SK-N-SH (cell line): ENCODE results near the gene ITGA4. TPM values are rescaled to one million over a fixed set of nuclear protein-coding genes. Genes with fewer than 3 reads are reported as not detected.

Experiments
- CTCF ChIA-PET: fragments of 300-600, 350-600 bp; formaldehyde crosslinking; extraction: SDS; loops from one replicate; lab custom pipeline; 2021; lab: Yijun Ruan, JAX
- POLR2A ChIA-PET: fragments of 350-600 bp; sonication (Branson Sonifier 250); formaldehyde crosslinking; extraction: SDS; loops from one replicate; lab custom pipeline; 2020; ENCODE audit warnings: antibody characterized with exemption, inconsistent platforms; lab: Yijun Ruan, JAX
- DNase-seq: peaks from one replicate; pipeline ENCODE4 v3.0.0; 2012
- H2AFZ ChIP-seq: fragments of 200-600 bp; sonication (generic); 2 replicates; pipeline ENCODE4 v1.8.1; 2016; ENCODE audit warnings: antibody characterized with exemption, mild to moderate bottlenecking, low read depth
- H3F3A ChIP-seq: fragments of 200-600 bp; sonication (generic); replicated peaks from 2 replicates; pipeline ENCODE3; 2016; ENCODE audit warnings: antibody characterized with exemption, mild to moderate bottlenecking; ENCODE audit not compliant: insufficient read depth
- H3K27ac ChIP-seq, 2 experiments: fragments of 200-500 bp in 1 of 2; fragments of 200-600 bp in 1 of 2; sonication (Bioruptor generic) in 1 of 2; sonication (generic), shearing (Covaris generic) in 1 of 2; 2 replicates each; pipeline versions ENCODE4 v1.5.1 to v1.6.1; 2014 to 2016; ENCODE audit warnings: low read depth in 2 of 2, inconsistent platforms in 1 of 2, low read length in 1 of 2, mild to moderate bottlenecking in 1 of 2, mixed read lengths in 1 of 2
- H3K27me3 ChIP-seq: fragments of 200-600 bp; sonication (generic), shearing (Covaris generic); 2 replicates; pipeline ENCODE4 v1.6.1; 2016; ENCODE audit warnings: mixed run types; ENCODE audit not compliant: insufficient read depth
- H3K36me3 ChIP-seq, 2 experiments: fragments of 200-500 bp in 1 of 2; fragments of 200-600 bp in 1 of 2; sonication (Bioruptor generic) in 1 of 2; sonication (generic) in 1 of 2; replicated peaks in 1 of 2; 2 replicates each; pipeline versions ENCODE3 to v1.5.1; 2014 to 2016; ENCODE audit warnings: low read length in 1 of 2, mild to moderate bottlenecking in 1 of 2; ENCODE audit not compliant: insufficient read depth in 2 of 2, control insufficient read depth in 1 of 2
- H3K4me1 ChIP-seq, 2 experiments: fragments of 200-500 bp in 1 of 2; fragments of 200-600 bp in 1 of 2; sonication (Bioruptor generic) in 1 of 2; sonication (generic), shearing (Covaris generic) in 1 of 2; 2 replicates each; pipeline versions ENCODE4 v1.5.1 to v1.6.1; 2014 to 2016; ENCODE audit warnings: low read depth in 1 of 2, low read length in 1 of 2, mixed run types in 1 of 2; ENCODE audit not compliant: insufficient read depth in 2 of 2, control insufficient read depth in 1 of 2
- H3K4me2 ChIP-seq: fragments of 200-600 bp; sonication (generic), shearing (Covaris generic); 2 replicates; pipeline ENCODE4 v1.6.1; 2017; ENCODE audit warnings: mixed run types
- H3K4me3 ChIP-seq, 2 experiments: fragments of 200-500 bp in 1 of 2; fragments of 200-600 bp in 1 of 2; sonication (Bioruptor generic) in 1 of 2; sonication (generic), shearing (Covaris generic) in 1 of 2; 2 replicates each; pipeline versions ENCODE4 v1.5.1 to v1.8.1; 2014 to 2016; ENCODE audit warnings: low read depth in 2 of 2, inconsistent platforms in 1 of 2, low read length in 1 of 2, mild to moderate bottlenecking in 1 of 2, mixed read lengths in 1 of 2, moderate library complexity in 1 of 2
- H3K79me2 ChIP-seq: fragments of 200-600 bp; sonication (generic); 2 replicates; pipeline ENCODE4 v1.8.1; 2017; ENCODE audit warnings: mild to moderate bottlenecking; ENCODE audit not compliant: insufficient read depth
- H3K9ac ChIP-seq: fragments of 200-600 bp; sonication (generic); 2 replicates; pipeline ENCODE4 v1.6.1; 2017; ENCODE audit warnings: mixed run types
- H3K9me2 ChIP-seq: fragments of 200-600 bp; sonication (generic); 2 replicates; pipeline ENCODE4 v1.6.1; 2017; ENCODE audit warnings: mixed run types
- H3K9me3 ChIP-seq: fragments of 200-600 bp; sonication (generic); 2 replicates; pipeline ENCODE4 v1.6.1; 2017; ENCODE audit warnings: mixed run types, mild to moderate bottlenecking, moderate library complexity
- H4K20me1 ChIP-seq: fragments of 200-600 bp; sonication (generic); 2 replicates; pipeline ENCODE4 v1.6.1; 2017; ENCODE audit warnings: mild to moderate bottlenecking, mixed run types; ENCODE audit not compliant: insufficient read depth
- CHD2 ChIP-seq: fragments of 150-350 bp; IDR thresholded peaks from 2 replicates; pipeline ENCODE4 v1.6.1; 2018; ENCODE audit warnings: low read length; ENCODE audit not compliant: partially characterized antibody
- ELF1 ChIP-seq: IDR thresholded peaks from 2 replicates; pipeline ENCODE4 v1.4.0; 2012
- FOSL2 ChIP-seq: IDR thresholded peaks from 2 replicates; pipeline ENCODE4 v1.4.0; 2012; ENCODE audit warnings: low read depth, mild to moderate bottlenecking, moderate library complexity, borderline replicate concordance
- FOXJ3 ChIP-seq: sonication (generic); formaldehyde crosslinking; IDR thresholded peaks from 2 replicates; pipeline ENCODE4 v1.5.1; 2020; ENCODE audit warnings: mild to moderate bottlenecking, missing genetic modification reagents
- GABPA ChIP-seq: IDR thresholded peaks from 2 replicates; pipeline ENCODE4 v1.4.0; 2012; ENCODE audit warnings: low read depth, mild to moderate bottlenecking
- GATA2 ChIP-seq: sonication (generic); formaldehyde crosslinking; IDR thresholded peaks from 2 replicates; pipeline ENCODE4 v1.5.0; 2020; ENCODE audit warnings: mild to moderate bottlenecking, missing genetic modification reagents
- IRF3 ChIP-seq: fragments of 150-350 bp; IDR thresholded peaks from 2 replicates; pipeline ENCODE4 v1.6.1; 2016; ENCODE audit warnings: mild to moderate bottlenecking, low read depth, low read length
- MEF2A ChIP-seq: IDR thresholded peaks from 2 replicates; pipeline ENCODE4 v1.4.0; 2012; ENCODE audit warnings: low read depth, borderline replicate concordance
- NFIC ChIP-seq: IDR thresholded peaks from 2 replicates; pipeline ENCODE4 v1.4.0; 2012; ENCODE audit warnings: borderline replicate concordance
- PBX3 ChIP-seq: IDR thresholded peaks from 2 replicates; pipeline ENCODE4; 2012
- POLR2AphosphoS5 ChIP-seq: IDR thresholded peaks from 2 replicates; pipeline ENCODE4 v1.6.1; 2012; ENCODE audit warnings: low read depth, low read length
- RAD21 ChIP-seq: IDR thresholded peaks from 2 replicates; pipeline ENCODE4 v1.6.1; 2012; ENCODE audit warnings: mild to moderate bottlenecking, low read length
- RCOR1 ChIP-seq: fragments of 150-350 bp; IDR thresholded peaks from 2 replicates; pipeline ENCODE4 v1.6.1; 2017; ENCODE audit warnings: antibody characterized with exemption, low read length
- RFX5 ChIP-seq: IDR thresholded peaks from 2 replicates; pipeline ENCODE4 v1.6.1; 2012; ENCODE audit warnings: mild to moderate bottlenecking, improper control_type of control experiment, low read length
- SIN3A ChIP-seq: IDR thresholded peaks from 2 replicates; pipeline ENCODE4 v1.6.1; 2012; ENCODE audit warnings: low read depth, mild to moderate bottlenecking, low read length, moderate library complexity, borderline replicate concordance
- SMC3 ChIP-seq: IDR thresholded peaks from 2 replicates; pipeline ENCODE4 v1.6.1; 2012; ENCODE audit warnings: low read depth, low read length, improper control_type of control experiment
- TAF1 ChIP-seq: IDR thresholded peaks from 2 replicates; pipeline ENCODE4 v1.6.1; 2012; ENCODE audit warnings: low read depth, mild to moderate bottlenecking, low read length, moderate library complexity, borderline replicate concordance
- TCF12 ChIP-seq: IDR thresholded peaks from 2 replicates; pipeline ENCODE4 v1.4.0; 2012
- TEAD4 ChIP-seq: IDR thresholded peaks from 2 replicates; pipeline ENCODE4 v1.4.0; 2012; ENCODE audit warnings: mild to moderate bottlenecking, borderline replicate concordance; ENCODE audit not compliant: insufficient read depth
- USF1 ChIP-seq: IDR thresholded peaks from 2 replicates; pipeline ENCODE4 v1.4.0; 2012; ENCODE audit warnings: low read depth, borderline replicate concordance
- USF2 ChIP-seq: fragments of 150-350 bp; IDR thresholded peaks from 2 replicates; pipeline ENCODE4 v1.6.1; 2017; ENCODE audit warnings: antibody characterized with exemption, low read length, low read depth, borderline replicate concordance
- ZBTB33 ChIP-seq: IDR thresholded peaks from 2 replicates; pipeline ENCODE4 v1.4.0; 2012; ENCODE audit warnings: low read depth, borderline replicate concordance
- WGBS: methylation state at CpG from one replicate; pipeline ENCODE4 v1.1.6; 2017; ENCODE audit warnings: low lambda C conversion rate; 5-methylcytosine and 5-hydroxymethylcytosine counted together
- polyA plus RNA-seq, 3 experiments: library from polyadenylated mRNA; depleted of rRNA; stranded (reverse); fragments of >200 nt; gene quantifications; 2 replicates each; pipeline ENCODE4 v1.2.3, GENCODE V29; 2012
- TF ChIP-seq, protein P1 (sequence below): fragments of 200-600 bp; sonication (generic); IDR thresholded peaks from 2 replicates; pipeline ENCODE4 v1.6.1; 2017; ENCODE audit warnings: antibody characterized with exemption, mild to moderate bottlenecking, moderate library complexity
- TF ChIP-seq, protein P2 (sequence below): IDR thresholded peaks from 2 replicates; pipeline ENCODE4 v1.4.0; 2012; ENCODE audit warnings: low read depth

The ITGA4 gene
- polyA plus RNA-seq, 1 of the 3 experiments (the other 2 are of a cell fraction): 10.5 TPM

GRCh38 chr2:181536730-181537129, 79.5 kb downstream of the ITGA4 start (continued):
- TF ChIP-seq ZBTB33 (no peak), GABPA (no peak), RAD21 (peak; percentile 20; the same call in 1 of the 2 replicates), FOXJ3 (CRISPR knock-in tag) (no peak), USF2 (no peak), NFIC (no peak), PBX3 (no peak), RCOR1 (peak; percentile 100), TEAD4 (no peak), GATA2 (CRISPR knock-in tag) (peak; percentile 69), USF1 (no peak), SIN3A (no peak)
- TF ChIP-seq, protein P1, sequence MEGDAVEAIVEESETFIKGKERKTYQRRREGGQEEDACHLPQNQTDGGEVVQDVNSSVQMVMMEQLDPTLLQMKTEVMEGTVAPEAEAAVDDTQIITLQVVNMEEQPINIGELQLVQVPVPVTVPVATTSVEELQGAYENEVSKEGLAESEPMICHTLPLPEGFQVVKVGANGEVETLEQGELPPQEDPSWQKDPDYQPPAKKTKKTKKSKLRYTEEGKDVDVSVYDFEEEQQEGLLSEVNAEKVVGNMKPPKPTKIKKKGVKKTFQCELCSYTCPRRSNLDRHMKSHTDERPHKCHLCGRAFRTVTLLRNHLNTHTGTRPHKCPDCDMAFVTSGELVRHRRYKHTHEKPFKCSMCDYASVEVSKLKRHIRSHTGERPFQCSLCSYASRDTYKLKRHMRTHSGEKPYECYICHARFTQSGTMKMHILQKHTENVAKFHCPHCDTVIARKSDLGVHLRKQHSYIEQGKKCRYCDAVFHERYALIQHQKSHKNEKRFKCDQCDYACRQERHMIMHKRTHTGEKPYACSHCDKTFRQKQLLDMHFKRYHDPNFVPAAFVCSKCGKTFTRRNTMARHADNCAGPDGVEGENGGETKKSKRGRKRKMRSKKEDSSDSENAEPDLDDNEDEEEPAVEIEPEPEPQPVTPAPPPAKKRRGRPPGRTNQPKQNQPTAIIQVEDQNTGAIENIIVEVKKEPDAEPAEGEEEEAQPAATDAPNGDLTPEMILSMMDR: no peak

DNA sequence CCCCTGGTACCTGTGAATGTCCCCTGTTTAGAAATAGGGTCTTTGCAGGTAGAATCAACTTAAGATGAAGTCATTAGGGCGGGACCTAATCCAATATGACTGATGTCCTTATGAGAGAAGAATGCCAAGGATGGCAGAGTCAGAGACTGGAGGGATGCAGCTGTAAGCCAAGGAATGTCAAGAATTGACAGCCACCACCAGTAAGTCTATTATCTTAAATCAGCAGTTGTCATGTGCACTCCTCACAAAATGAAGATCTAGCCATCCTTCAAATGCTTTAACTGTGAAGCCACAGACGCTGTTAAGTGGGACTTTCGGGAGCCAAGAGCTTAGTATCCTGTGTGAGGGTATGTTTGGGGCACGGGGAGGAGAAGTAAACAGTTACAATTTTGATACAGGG, 83.2 kb downstream of the ITGA4 start:
- H3K4me3 ChIP-seq: no peak overlapping the region
- WGBS: 68% methylated on average over 4 of the region's 4 CpGs
- H3K9me2 ChIP-seq: no peaks in the 10 kb centered on the region
- no peak overlapping the region for H3K4me2 ChIP-seq
- peaks cover 0 to 4% of the 10 kb centered on the region in 2 experiments; a peak in 1 of 4 replicates for H3K4me1 ChIP-seq
- no peaks in the 10 kb centered on the region for H4K20me1 ChIP-seq
- TF ChIP-seq IRF3 (no peak), SIN3A (no peak), TCF12 (no peak), TAF1 (no peak), CHD2 (no peak), SMC3 (no peak), USF2 (no peak), TEAD4 (no peak), GATA2 (CRISPR knock-in tag) (no peak), FOSL2 (no peak), POLR2AphosphoS5 (no peak), MEF2A (no peak), ELF1 (no peak), RFX5 (no peak), FOXJ3 (CRISPR knock-in tag) (no peak)
- TF ChIP-seq, protein P2, sequence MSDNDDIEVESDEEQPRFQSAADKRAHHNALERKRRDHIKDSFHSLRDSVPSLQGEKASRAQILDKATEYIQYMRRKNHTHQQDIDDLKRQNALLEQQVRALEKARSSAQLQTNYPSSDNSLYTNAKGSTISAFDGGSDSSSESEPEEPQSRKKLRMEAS: no peak
- H3K36me3 ChIP-seq: peaks cover 7 to 22% of the 10 kb centered on the region in 2 experiments
- H3K79me2 ChIP-seq: no peaks in the 10 kb centered on the region
- POLR2A ChIA-PET: no interaction called here
- H3K27me3 ChIP-seq: no peaks in the 10 kb centered on the region
- no peak overlapping the region for H3K9ac ChIP-seq
- no peaks in the 10 kb centered on the region for H3K9me3 ChIP-seq
- DNase-seq: no peak
- H2AFZ ChIP-seq: no peak overlapping the region
- CTCF ChIA-PET: interaction anchor here (1.6 kb wide), 1 partner anchor 74 kb away, joined by 6 read pairs; no protein-coding TSS in a partner anchor
- no peaks in the 10 kb centered on the region for H3F3A ChIP-seq
- no peak overlapping the region for H3K27ac ChIP-seq
